GM06990 (cell line): Measurements from ENCODE around the gene SEMA5B.

Source experiments
- DNase-seq: peaks from one replicate; pipeline ENCODE4 v3.0.0-alpha.2; 2011; ENCODE audit not compliant: insufficient read length; ENCODE audit errors: extremely low read depth
- H3K27me3 ChIP-seq: replicated peaks from 2 replicates; pipeline ENCODE4 v1.6.0; 2011; ENCODE audit warnings: low read length; ENCODE audit not compliant: control insufficient read depth, insufficient read depth
- H3K36me3 ChIP-seq: 2 replicates; pipeline ENCODE4 v1.5.1; 2011; ENCODE audit warnings: low read length; ENCODE audit not compliant: control insufficient read depth, insufficient read depth
- H3K4me3 ChIP-seq: replicated peaks from 2 replicates; pipeline ENCODE4 v1.5.1; 2011; ENCODE audit warnings: low read depth, mild to moderate bottlenecking, control low read depth, low read length
- CTCF ChIP-seq: IDR thresholded peaks from 2 replicates; pipeline ENCODE4 v1.5.1; 2011; ENCODE audit warnings: low read length, control low read depth, mild to moderate bottlenecking, inconsistent platforms; ENCODE audit not compliant: insufficient read depth, poor library complexity, severe bottlenecking

The SEMA5B gene

GRCh38 chr3:122875547-122876127 is 151.9 kb downstream of the SEMA5B start:
- no peak for DNase-seq
- no peak for TF ChIP-seq CTCF
- H3K27me3 ChIP-seq = no peaks in the 10 kb centered on the region
- H3K4me3 ChIP-seq = no peak overlapping the region
- no peaks in the 10 kb centered on the region for H3K36me3 ChIP-seq

GRCh38 chr3:122873741-122874515 is 153.6 kb downstream of the SEMA5B start:
- Histone ChIP-seq H3K36me3 (no peaks in the 10 kb centered on the region), H3K27me3 (no peaks in the 10 kb centered on the region), H3K4me3 (no peak overlapping the region)
- TF ChIP-seq CTCF = no peak
- no peak for DNase-seq

- no peak for DNase-seq
- Histone ChIP-seq H3K36me3 (no peaks in the 10 kb centered on the region), H3K4me3 (no peak overlapping the region), H3K27me3 (no peaks in the 10 kb centered on the region)
- no peak for TF ChIP-seq CTCF
These were observed 159.2 kb downstream of the SEMA5B start for GRCh38 chr3:122868322-122868721.

GRCh38 chr3:122864498-122864897 is 163.1 kb downstream of the SEMA5B start:
- TF ChIP-seq CTCF = no peak
- Histone ChIP-seq H3K27me3 (no peaks in the 10 kb centered on the region), H3K4me3 (no peak overlapping the region), H3K36me3 (no peaks in the 10 kb centered on the region)
- no peak for DNase-seq

GRCh38 chr3:122862381-122862780 is 165.2 kb downstream of the SEMA5B start:
- TF ChIP-seq CTCF = no peak
- Histone ChIP-seq H3K4me3 (no peak overlapping the region), H3K27me3 (no peaks in the 10 kb centered on the region), H3K36me3 (no peaks in the 10 kb centered on the region)
- DNase-seq = no peak
